Osteoblast (primary cell): ENCODE data around the gene KCNQ1. TPM values are rescaled to one million over a fixed set of nuclear protein-coding genes. Genes with fewer than 3 reads are reported as not detected.

Experiments used
- DNase-seq: peaks from one replicate; pipeline ENCODE4 v3.0.0; 2011; ENCODE audit warnings: low spot score, mixed read lengths; ENCODE audit not compliant: insufficient read length; ENCODE audit errors: missing footprints
- H2AFZ ChIP-seq: 2 replicates; pipeline ENCODE4 v1.6.0; 2011; ENCODE audit warnings: mild to moderate bottlenecking, low read length
- H3K27ac ChIP-seq: 2 replicates; pipeline ENCODE4 v1.5.1; 2011; ENCODE audit warnings: mild to moderate bottlenecking, low read depth, low read length, moderate library complexity
- H3K27me3 ChIP-seq: 2 replicates; pipeline ENCODE4 v1.6.0; 2012; ENCODE audit warnings: mild to moderate bottlenecking, control low read depth, inconsistent platforms, low read length, moderate library complexity; ENCODE audit not compliant: insufficient read depth
- H3K36me3 ChIP-seq: 2 replicates; pipeline ENCODE4 v1.5.1; 2011; ENCODE audit warnings: mild to moderate bottlenecking, low read length, control low read depth, moderate library complexity; ENCODE audit not compliant: insufficient read depth
- H3K4me1 ChIP-seq: 2 replicates; pipeline ENCODE4 v1.5.1; 2011; ENCODE audit warnings: mild to moderate bottlenecking, low read length, control low read depth, moderate library complexity; ENCODE audit not compliant: insufficient read depth
- H3K4me2 ChIP-seq: 2 replicates; pipeline ENCODE4 v1.6.0; 2011; ENCODE audit warnings: mild to moderate bottlenecking, low read length; ENCODE audit not compliant: insufficient read depth
- H3K4me3 ChIP-seq: fragments of 200-600 bp; sonication (generic); 3 replicates; pipeline ENCODE4 v1.5.1; 2012; ENCODE audit warnings: mild to moderate bottlenecking, low read length, inconsistent platforms; ENCODE audit not compliant: insufficient read depth
- H3K79me2 ChIP-seq: 2 replicates; pipeline ENCODE4 v1.6.0; 2012; ENCODE audit warnings: mild to moderate bottlenecking, low read length, control low read depth, inconsistent platforms; ENCODE audit not compliant: insufficient read depth
- H3K9me3 ChIP-seq: 2 replicates; pipeline ENCODE4 v1.5.1; 2011; ENCODE audit warnings: low read depth, low read length, control low read depth
- H4K20me1 ChIP-seq: 2 replicates; pipeline ENCODE4 v1.6.0; 2012; ENCODE audit warnings: mild to moderate bottlenecking, low read length, control low read depth; ENCODE audit not compliant: insufficient read depth
- total RNA-seq: library from RNA; depleted of rRNA; stranded (reverse); fragments of >200 nt; gene quantifications from 2 replicates; pipeline ENCODE4 v1.2.3, GENCODE V29; 2012
- TF ChIP-seq, protein P1 (sequence below): IDR thresholded peaks from 2 replicates; pipeline ENCODE4 v1.5.1; 2011; ENCODE audit warnings: mild to moderate bottlenecking, low read depth, low read length, moderate library complexity; ENCODE audit errors: extremely low read depth

Gene KCNQ1
- total RNA-seq, 1 donor: not detected

DNA sequence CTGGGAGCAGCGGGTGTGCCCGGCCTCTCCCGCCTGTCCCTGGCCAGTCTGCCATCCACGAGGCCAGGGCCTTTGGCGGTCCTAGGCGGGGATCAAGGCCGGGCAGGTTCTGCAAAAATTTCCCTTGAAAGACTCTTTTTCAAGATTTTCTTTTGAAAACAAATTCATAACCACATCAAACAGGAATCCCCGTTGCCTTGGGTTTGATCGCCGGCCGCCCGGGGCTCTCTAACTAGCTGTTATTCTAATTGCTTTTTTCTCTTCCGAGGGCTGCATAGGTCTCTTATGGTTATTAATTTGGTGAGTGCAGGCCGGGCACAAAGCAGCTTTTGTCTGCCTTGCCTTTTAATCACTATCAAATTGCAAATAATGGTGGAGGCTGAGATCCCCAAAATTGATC lies 398.7 kb downstream of the KCNQ1 start:
- H3K27ac ChIP-seq: no peak overlapping the region
- H2AFZ ChIP-seq: no peak overlapping the region

DNA sequence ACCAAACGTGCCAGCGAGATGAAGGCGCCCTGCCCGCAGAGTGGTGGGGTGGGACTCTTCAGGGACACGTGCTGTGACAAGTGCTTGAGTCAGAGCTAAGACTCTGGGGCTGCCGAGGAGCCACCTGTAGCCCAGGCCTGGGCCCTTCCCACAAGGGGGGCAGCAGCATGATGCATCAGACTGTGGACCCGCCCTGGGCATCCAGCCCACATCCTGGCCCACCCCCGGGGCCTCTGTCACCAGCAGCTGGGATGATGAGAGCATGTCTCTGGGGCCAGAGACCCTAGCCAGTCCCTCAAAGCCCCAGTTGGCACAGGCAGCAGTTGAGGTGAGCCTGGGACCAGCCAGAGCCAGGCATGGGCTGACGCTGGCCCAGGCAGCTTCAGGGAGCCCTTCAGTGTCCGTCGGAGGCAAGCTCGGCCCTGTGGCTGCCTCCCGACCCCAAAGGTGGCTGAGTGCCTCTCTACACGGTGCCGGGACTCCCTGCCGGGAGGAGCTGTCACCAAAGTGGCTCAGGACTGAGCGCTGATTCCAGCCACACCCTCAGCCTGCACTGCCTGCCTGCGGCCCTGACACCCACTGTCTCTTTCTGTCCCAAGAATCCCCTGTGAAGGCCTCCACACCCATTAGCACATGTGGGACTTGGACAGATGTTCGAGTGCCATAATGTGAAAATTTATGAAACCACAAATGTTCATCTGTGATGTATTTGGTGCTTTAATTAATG lies 399.5 kb downstream of the KCNQ1 start:
- H3K4me1 ChIP-seq: no peaks in the 10 kb centered on the region
- no peaks in the 10 kb centered on the region for H3K36me3 ChIP-seq
- H3K4me2 ChIP-seq: no peak overlapping the region
- H3K79me2 ChIP-seq: no peaks in the 10 kb centered on the region
- peaks cover 6% of the 10 kb centered on the region for H3K27me3 ChIP-seq
- no peaks in the 10 kb centered on the region for H3K9me3 ChIP-seq
- H4K20me1 ChIP-seq: no peaks in the 10 kb centered on the region
- TF ChIP-seq, protein P1, sequence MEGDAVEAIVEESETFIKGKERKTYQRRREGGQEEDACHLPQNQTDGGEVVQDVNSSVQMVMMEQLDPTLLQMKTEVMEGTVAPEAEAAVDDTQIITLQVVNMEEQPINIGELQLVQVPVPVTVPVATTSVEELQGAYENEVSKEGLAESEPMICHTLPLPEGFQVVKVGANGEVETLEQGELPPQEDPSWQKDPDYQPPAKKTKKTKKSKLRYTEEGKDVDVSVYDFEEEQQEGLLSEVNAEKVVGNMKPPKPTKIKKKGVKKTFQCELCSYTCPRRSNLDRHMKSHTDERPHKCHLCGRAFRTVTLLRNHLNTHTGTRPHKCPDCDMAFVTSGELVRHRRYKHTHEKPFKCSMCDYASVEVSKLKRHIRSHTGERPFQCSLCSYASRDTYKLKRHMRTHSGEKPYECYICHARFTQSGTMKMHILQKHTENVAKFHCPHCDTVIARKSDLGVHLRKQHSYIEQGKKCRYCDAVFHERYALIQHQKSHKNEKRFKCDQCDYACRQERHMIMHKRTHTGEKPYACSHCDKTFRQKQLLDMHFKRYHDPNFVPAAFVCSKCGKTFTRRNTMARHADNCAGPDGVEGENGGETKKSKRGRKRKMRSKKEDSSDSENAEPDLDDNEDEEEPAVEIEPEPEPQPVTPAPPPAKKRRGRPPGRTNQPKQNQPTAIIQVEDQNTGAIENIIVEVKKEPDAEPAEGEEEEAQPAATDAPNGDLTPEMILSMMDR: no peak
- no peak for DNase-seq
- no peak overlapping the region for H3K27ac ChIP-seq
- no peak overlapping the region for H3K4me3 ChIP-seq
- H2AFZ ChIP-seq: no peak overlapping the region

More for the DNA sequence above, 398.7 kb downstream of the KCNQ1 start:
- H3K27me3 ChIP-seq: peaks cover 6% of the 10 kb centered on the region
- H3K9me3 ChIP-seq: no peaks in the 10 kb centered on the region
- no peaks in the 10 kb centered on the region for H3K36me3 ChIP-seq
- H4K20me1 ChIP-seq: no peaks in the 10 kb centered on the region
- no peaks in the 10 kb centered on the region for H3K4me1 ChIP-seq
- H3K79me2 ChIP-seq: no peaks in the 10 kb centered on the region
- no peak overlapping the region for H3K4me3 ChIP-seq
- DNase-seq: no peak
- TF ChIP-seq, protein P1: no peak
- no peak overlapping the region for H3K4me2 ChIP-seq

DNA sequence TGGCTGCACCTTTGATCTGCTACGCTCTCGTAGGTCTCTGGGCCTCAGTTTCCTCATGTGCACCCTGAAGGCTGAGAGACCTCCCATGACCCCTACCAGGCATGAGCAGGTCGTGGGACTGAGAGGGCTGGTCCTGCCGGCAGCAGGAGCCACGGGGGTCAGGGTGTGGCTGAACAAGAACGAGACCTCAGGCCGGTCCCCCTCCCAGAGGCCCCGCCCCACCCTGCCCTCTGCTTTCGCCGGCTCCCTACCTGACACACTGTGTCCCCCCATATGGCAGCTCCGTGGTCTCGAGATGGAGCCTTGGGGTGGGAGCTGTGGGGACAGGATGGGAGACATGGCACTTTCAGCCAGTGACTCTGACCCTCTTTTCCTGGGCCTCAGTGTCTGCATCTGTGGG lies 400.2 kb downstream of the KCNQ1 start:
- H3K9me3 ChIP-seq: no peaks in the 10 kb centered on the region
- H2AFZ ChIP-seq: no peak overlapping the region
- H3K4me3 ChIP-seq: no peak overlapping the region
- H3K4me2 ChIP-seq: no peak overlapping the region
- DNase-seq: no peak
- H3K27ac ChIP-seq: no peak overlapping the region
- no peaks in the 10 kb centered on the region for H3K36me3 ChIP-seq
- no peaks in the 10 kb centered on the region for H3K79me2 ChIP-seq
- H4K20me1 ChIP-seq: no peaks in the 10 kb centered on the region
- peaks cover 4% of the 10 kb centered on the region for H3K27me3 ChIP-seq
- TF ChIP-seq, protein P1: no peak
- no peaks in the 10 kb centered on the region for H3K4me1 ChIP-seq

DNA sequence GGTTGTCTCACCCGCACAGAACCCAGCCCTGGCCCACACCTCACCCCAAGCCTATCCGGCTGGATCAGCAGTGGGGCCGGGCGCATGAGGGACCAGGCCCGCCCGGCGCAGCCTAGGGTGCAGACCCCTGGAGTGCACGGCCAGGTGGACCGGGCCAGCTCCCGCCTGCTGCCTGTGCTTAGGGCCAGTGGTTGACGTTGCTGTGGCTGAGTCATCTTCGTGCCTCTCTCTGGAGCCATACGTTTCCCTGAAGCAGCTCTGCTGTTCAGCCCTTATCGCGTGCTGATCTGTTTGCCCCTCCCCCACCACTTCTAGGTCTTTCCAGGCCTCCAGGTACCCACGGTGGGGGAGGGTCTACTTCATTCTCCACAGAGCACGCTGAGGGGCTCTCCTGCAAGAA lies 401.2 kb downstream of the KCNQ1 start:
- H3K36me3 ChIP-seq: no peaks in the 10 kb centered on the region
- peaks cover 2% of the 10 kb centered on the region for H3K27me3 ChIP-seq
- TF ChIP-seq, protein P1: no peak
- DNase-seq: no peak
- H3K27ac ChIP-seq: no peak overlapping the region
- H3K4me3 ChIP-seq: no peak overlapping the region
- no peak overlapping the region for H3K4me2 ChIP-seq
- H4K20me1 ChIP-seq: no peaks in the 10 kb centered on the region
- no peaks in the 10 kb centered on the region for H3K79me2 ChIP-seq
- H3K4me1 ChIP-seq: no peaks in the 10 kb centered on the region
- H3K9me3 ChIP-seq: no peaks in the 10 kb centered on the region
- H2AFZ ChIP-seq: no peak overlapping the region
